GM21576 (cell line): ENCODE measurements around the gene MYO6.
"Not testable (repeated sequence)": the region's sequence is repeated elsewhere in the genome, so short reads cannot be mapped to it uniquely, and the experiment has no call there.

ENCODE experiments used
- ATAC-seq: cut with Tn5 transposase; IDR thresholded peaks from one replicate; pipeline ENCODE4 v1.9.1; 2021; ENCODE audit warnings: mild to moderate bottlenecking, moderate library complexity; ENCODE audit not compliant: unreplicated experiment

Gene MYO6

GRCh38 chr6:75880305-75880704 lies 131.3 kb downstream of the MYO6 start:
- no peak for ATAC-seq

- no peak for ATAC-seq
These were observed 133.7 kb downstream of the MYO6 start for GRCh38 chr6:75882734-75883133.

- no peak for ATAC-seq
These were observed 135.8 kb downstream of the MYO6 start for GRCh38 chr6:75884822-75885221.

- ATAC-seq, result no peak
These were observed 143.3 kb downstream of the MYO6 start for GRCh38 chr6:75892384-75892783.

GRCh38 chr6:75893058-75893775 lies 144.2 kb downstream of the MYO6 start:
- ATAC-seq, result peak; percentile 78

GRCh38 chr6:75893776-75894152 lies 144.7 kb downstream of the MYO6 start:
- peak; percentile 10 for ATAC-seq

- ATAC-seq, result no peak
These were observed 147.5 kb downstream of the MYO6 start for GRCh38 chr6:75896526-75896925.

GRCh38 chr6:75900216-75900615 lies 151.2 kb downstream of the MYO6 start:
- ATAC-seq, result not testable (repeated sequence)

- not testable (repeated sequence) for ATAC-seq
These were observed 156.1 kb downstream of the MYO6 start for GRCh38 chr6:75905129-75905528.

- ATAC-seq, result no peak
These were observed 157.8 kb downstream of the MYO6 start for GRCh38 chr6:75906871-75907270.

GRCh38 chr6:75907444-75907843 lies 158.4 kb downstream of the MYO6 start:
- no peak for ATAC-seq

- ATAC-seq, result no peak
These were observed 164.0 kb downstream of the MYO6 start for GRCh38 chr6:75913040-75913439.

GRCh38 chr6:75922226-75922625 lies 173.2 kb downstream of the MYO6 start:
- no peak for ATAC-seq

GRCh38 chr6:75926293-75927168 lies 177.5 kb downstream of the MYO6 start:
- ATAC-seq, result peak; percentile 64

- ATAC-seq, result no peak
These were observed 182.1 kb downstream of the MYO6 start for GRCh38 chr6:75931011-75931680.

GRCh38 chr6:75932067-75932466 lies 183.0 kb downstream of the MYO6 start:
- ATAC-seq, result no peak

GRCh38 chr6:75933387-75933975 lies 184.4 kb downstream of the MYO6 start:
- no peak for ATAC-seq

- peak; percentile 70 for ATAC-seq
These were observed 185.8 kb downstream of the MYO6 start for GRCh38 chr6:75934643-75935472.

GRCh38 chr6:75935473-75935793 lies 186.4 kb downstream of the MYO6 start:
- ATAC-seq, result peak; percentile 2

- ATAC-seq, result no peak
These were observed 187.6 kb downstream of the MYO6 start for GRCh38 chr6:75936682-75937081.
